Activated B cell treated with CpG ODN at 0.5 μM for 24 hours (primary cell): ENCODE results near the gene ATP8B3. TPM values are rescaled to one million over a fixed set of nuclear protein-coding genes. Genes with fewer than 3 reads are reported as not detected.

ENCODE experiments used
- ATAC-seq: fragments of 200-7000 bp; cut with Tn5 transposase; one replicate; pipeline ENCODE4 v1.10.0; 2021; ENCODE audit warnings: low read depth, mild to moderate bottlenecking, moderate library complexity
- CTCF ChIA-PET: fragments of 350-600 bp; sonication (Branson Sonifier 250); formaldehyde crosslinking; loops from one replicate; lab custom pipeline; 2021; ENCODE audit warnings: antibody characterized with exemption; lab: Charles Lee
- POLR2A ChIA-PET: fragments of 350-600 bp; sonication (Branson Sonifier 250); formaldehyde crosslinking; loops from one replicate; lab custom pipeline; 2021; ENCODE audit warnings: antibody characterized with exemption; lab: Charles Lee
- DNase-seq: peaks from one replicate; pipeline ENCODE4 v3.0.0; 2022
- H3K27ac Mint-ChIP-seq: one replicate; pipeline ENCODE4 v1.8.0; 2020; ENCODE audit warnings: mixed read lengths
- H3K27me3 Mint-ChIP-seq: one replicate; pipeline ENCODE4 v1.8.0; 2021; ENCODE audit warnings: mixed read lengths
- H3K36me3 Mint-ChIP-seq: one replicate; pipeline ENCODE4 v1.8.0; 2021; ENCODE audit warnings: low read depth, mixed read lengths
- H3K4me1 Mint-ChIP-seq: one replicate; pipeline ENCODE4 v1.8.0; 2021; ENCODE audit warnings: mixed read lengths
- H3K4me3 Mint-ChIP-seq: one replicate; pipeline ENCODE4 v1.8.0; 2020; ENCODE audit warnings: mild to moderate bottlenecking, mixed read lengths
- H3K9me3 Mint-ChIP-seq: one replicate; pipeline ENCODE4 v1.8.0; 2020; ENCODE audit warnings: mixed read lengths
- intact Hi-C: fragments of 100-400 bp; cut with micrococcal nuclease; formaldehyde crosslinking; loops from one replicate; pipeline ENCODE4 v1.15.1; 2024
- total RNA-seq: library from RNA; stranded (reverse); gene quantifications from 2 replicates; pipeline ENCODE4 v1.2.3, GENCODE V29; 2022
- TF ChIP-seq, protein P1 (sequence below): fragments of 200-600 bp; IDR thresholded peaks from one replicate; pipeline ENCODE4 v1.8.0; 2022; ENCODE audit warnings: antibody characterized with exemption, mild to moderate bottlenecking

The ATP8B3 gene
- total RNA-seq, 1 donor from 2014 or later = 3.9 TPM

DNA sequence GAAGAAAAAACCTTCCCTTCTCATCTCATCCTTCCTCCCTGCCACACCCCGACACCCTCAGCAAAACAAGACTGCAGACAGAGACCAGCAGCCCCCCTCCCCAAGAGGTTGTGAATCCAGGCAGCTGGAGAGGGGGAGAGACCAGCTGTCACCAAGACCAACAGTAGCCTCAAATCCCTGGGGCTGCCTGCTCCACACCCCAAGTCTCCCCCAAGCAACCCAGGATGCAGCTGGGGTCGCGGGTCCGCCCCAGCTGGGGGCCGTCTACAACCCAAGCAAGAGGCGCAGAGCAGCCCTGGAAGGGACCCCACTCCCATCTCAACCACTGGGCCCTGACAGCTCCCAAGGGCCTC is 44.2 kb upstream of the ATP8B3 start:
- no peak for DNase-seq
- Mint-ChIP-seq H3K36me3 (peaks cover 2% of the 10 kb centered on the region), H3K27me3 (no peaks in the 10 kb centered on the region), H3K4me3 (peak overlapping the region; percentile 73), H3K9me3 (no peaks in the 10 kb centered on the region), H3K27ac (peak overlapping the region; percentile 89), H3K4me1 (peaks cover 73% of the 10 kb centered on the region)
- CTCF ChIA-PET = interaction anchor here (0.9 to 1.3 kb wide), 2 partner anchors 30 to 184 kb away, joined by 3 read pairs; no protein-coding TSS in a partner anchor
- TF ChIP-seq, protein P1, sequence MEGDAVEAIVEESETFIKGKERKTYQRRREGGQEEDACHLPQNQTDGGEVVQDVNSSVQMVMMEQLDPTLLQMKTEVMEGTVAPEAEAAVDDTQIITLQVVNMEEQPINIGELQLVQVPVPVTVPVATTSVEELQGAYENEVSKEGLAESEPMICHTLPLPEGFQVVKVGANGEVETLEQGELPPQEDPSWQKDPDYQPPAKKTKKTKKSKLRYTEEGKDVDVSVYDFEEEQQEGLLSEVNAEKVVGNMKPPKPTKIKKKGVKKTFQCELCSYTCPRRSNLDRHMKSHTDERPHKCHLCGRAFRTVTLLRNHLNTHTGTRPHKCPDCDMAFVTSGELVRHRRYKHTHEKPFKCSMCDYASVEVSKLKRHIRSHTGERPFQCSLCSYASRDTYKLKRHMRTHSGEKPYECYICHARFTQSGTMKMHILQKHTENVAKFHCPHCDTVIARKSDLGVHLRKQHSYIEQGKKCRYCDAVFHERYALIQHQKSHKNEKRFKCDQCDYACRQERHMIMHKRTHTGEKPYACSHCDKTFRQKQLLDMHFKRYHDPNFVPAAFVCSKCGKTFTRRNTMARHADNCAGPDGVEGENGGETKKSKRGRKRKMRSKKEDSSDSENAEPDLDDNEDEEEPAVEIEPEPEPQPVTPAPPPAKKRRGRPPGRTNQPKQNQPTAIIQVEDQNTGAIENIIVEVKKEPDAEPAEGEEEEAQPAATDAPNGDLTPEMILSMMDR = no peak
- POLR2A ChIA-PET = interaction anchor here (0.9 to 3.1 kb wide), 8 partner anchors 8 to 234 kb away, joined by 3 to 15 read pairs (median 6); no protein-coding TSS in a partner anchor
- intact Hi-C loops = loop anchor here (10.0 kb wide), 1 partner anchor 758 kb away; no protein-coding TSS in a partner anchor
- ATAC-seq = peak; percentile 0

DNA sequence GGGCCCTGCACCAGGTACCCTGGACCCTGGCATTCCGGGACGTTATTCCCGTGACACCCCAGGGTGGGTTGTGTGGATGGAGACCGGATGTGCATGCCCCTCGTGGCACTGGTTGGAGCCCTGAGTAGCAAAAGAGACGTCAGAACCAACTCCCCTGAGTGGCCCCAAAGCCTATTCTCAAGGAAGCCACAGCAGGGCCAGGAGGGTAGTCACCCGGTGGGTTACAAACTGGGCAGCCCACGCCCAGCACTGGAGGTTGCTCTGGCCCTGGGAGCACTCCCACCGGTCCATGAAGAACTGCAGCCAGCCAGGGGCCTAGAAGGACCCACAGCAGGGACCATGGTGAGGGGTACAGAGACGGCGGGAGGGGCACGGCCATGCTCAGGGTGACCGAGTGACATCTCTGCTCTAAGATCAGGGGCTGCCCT is 43.8 kb upstream of the ATP8B3 start:
- H3K4me1 Mint-ChIP-seq = peaks cover 73% of the 10 kb centered on the region
- H3K9me3 Mint-ChIP-seq = no peaks in the 10 kb centered on the region
- no peaks in the 10 kb centered on the region for H3K27me3 Mint-ChIP-seq
- intact Hi-C loops = loop anchor here (10.0 kb wide), 1 partner anchor 759 kb away; no protein-coding TSS in a partner anchor
- POLR2A ChIA-PET = interaction anchor here (0.9 to 3.1 kb wide), 9 partner anchors 9 to 587 kb away, joined by 3 to 15 read pairs (median 5); partner anchors contain the start of gene CIRBP
- ATAC-seq = peak; percentile 6
- H3K4me3 Mint-ChIP-seq = peak overlapping the region; percentile 73
- TF ChIP-seq, protein P1 = no peak
- peak overlapping the region; percentile 89 for H3K27ac Mint-ChIP-seq
- CTCF ChIA-PET = interaction anchor here (0.9 to 1.4 kb wide), 3 partner anchors 9 to 184 kb away, joined by 3 read pairs; no protein-coding TSS in a partner anchor
- H3K36me3 Mint-ChIP-seq = peaks cover 2% of the 10 kb centered on the region
- no peak for DNase-seq

DNA sequence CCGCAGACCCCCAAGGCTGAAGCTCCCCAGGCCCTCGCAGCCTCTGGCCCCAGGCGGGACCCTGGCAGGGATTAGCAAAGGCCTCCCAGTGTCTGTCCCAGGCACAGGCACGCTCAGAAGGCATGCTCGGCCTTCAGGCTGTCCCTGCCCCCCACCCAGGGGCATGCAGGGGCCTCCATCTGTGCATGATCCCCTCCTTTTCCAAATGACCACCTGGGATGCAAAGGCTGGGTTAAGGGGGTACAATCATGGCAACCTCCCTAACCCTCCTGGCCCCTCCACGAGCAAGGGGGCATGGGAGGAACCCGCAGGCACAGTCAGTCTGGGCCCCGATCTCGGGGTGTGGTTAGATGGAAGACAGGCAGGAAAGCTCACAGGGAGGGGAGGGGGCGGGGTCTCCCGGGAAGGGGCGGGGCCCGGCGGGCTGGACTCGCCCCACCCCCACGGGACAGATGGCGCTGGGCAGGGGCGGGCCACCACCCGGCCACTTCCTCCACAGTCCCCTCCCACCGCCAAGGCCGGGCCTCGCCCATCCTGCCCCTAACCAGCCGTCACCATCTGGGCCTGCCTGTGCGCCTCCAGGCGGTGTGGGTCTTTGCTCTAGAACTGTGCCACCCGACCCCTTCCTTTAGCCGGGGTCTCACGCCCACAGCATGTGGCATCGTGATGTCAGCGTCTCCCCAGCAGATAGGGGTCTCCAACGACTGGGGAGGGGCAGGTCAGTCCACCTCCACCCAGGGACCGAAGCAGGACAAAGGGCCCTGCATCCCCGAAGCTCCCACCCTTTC is 43.2 kb upstream of the ATP8B3 start:
- Mint-ChIP-seq H3K9me3 (no peaks in the 10 kb centered on the region), H3K4me3 (peak overlapping the region; percentile 73), H3K4me1 (peaks cover 73% of the 10 kb centered on the region), H3K36me3 (peaks cover 2% of the 10 kb centered on the region), H3K27ac (peak overlapping the region; percentile 89), H3K27me3 (no peaks in the 10 kb centered on the region)
- peak; percentile 62 for DNase-seq
- CTCF ChIA-PET = interaction anchor here (1.0 to 1.4 kb wide), 2 partner anchors 9 to 29 kb away, joined by 3 read pairs; no protein-coding TSS in a partner anchor
- TF ChIP-seq, protein P1 = no peak
- ATAC-seq = peak; percentile 70
- POLR2A ChIA-PET = interaction anchor here (1.0 to 1.6 kb wide), 4 partner anchors 9 to 586 kb away, joined by 3 to 9 read pairs (median 4); partner anchors contain the start of gene CIRBP
- intact Hi-C loops = loop anchor here (10.0 kb wide), 1 partner anchor 760 kb away; no protein-coding TSS in a partner anchor

DNA sequence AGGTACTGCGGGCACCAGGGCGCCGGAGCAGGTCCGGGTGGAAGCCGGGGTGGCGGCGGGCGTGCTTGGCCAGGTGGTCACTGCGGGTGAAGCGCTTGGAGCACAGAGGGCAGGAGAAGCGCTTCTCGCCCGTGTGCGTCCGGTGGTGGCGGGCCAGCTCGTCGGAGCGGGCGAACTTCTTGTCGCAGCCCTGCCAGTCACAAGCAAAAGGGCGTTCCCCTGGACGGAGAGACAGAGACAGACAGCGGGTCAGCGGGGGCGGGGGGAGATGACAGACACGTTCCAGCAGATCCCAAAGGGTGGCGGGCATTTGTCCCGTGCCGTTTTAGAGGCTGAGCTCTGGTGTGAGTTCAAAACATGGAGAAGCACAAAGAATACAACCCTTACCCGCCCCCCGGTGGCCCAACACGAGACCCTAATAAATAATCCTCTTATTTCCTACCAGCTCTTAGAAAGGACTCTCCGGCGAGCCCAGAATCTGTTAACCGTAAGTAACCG is 42.5 kb upstream of the ATP8B3 start:
- Mint-ChIP-seq H3K27ac (peak overlapping the region; percentile 77), H3K4me3 (peak overlapping the region; percentile 67), H3K36me3 (peaks cover 2% of the 10 kb centered on the region), H3K4me1 (peaks cover 75% of the 10 kb centered on the region), H3K9me3 (no peaks in the 10 kb centered on the region), H3K27me3 (no peaks in the 10 kb centered on the region)
- intact Hi-C loops = loop anchor here (10.0 kb wide), 1 partner anchor 760 kb away; no protein-coding TSS in a partner anchor
- DNase-seq = no peak
- no peak for ATAC-seq
- CTCF ChIA-PET = interaction anchor here (1.0 to 1.4 kb wide), 2 partner anchors 10 to 29 kb away, joined by 3 read pairs; no protein-coding TSS in a partner anchor
- POLR2A ChIA-PET = interaction anchor here (1.0 to 1.4 kb wide), 3 partner anchors 40 to 585 kb away, joined by 3 to 5 read pairs (median 3); partner anchors contain the start of gene CIRBP
- TF ChIP-seq, protein P1 = no peak
